ENCODE results near the gene FAM78A. TPM values are rescaled to one million over a fixed set of nuclear protein-coding genes. Genes with fewer than 3 reads are reported as not detected.

The FAM78A gene
- total and polyA plus RNA-seq, 2 of the 8 experiments (the other 6 are each of a cell fraction or from before 2014, with no cell fraction given): 3.1 TPM

DNA sequence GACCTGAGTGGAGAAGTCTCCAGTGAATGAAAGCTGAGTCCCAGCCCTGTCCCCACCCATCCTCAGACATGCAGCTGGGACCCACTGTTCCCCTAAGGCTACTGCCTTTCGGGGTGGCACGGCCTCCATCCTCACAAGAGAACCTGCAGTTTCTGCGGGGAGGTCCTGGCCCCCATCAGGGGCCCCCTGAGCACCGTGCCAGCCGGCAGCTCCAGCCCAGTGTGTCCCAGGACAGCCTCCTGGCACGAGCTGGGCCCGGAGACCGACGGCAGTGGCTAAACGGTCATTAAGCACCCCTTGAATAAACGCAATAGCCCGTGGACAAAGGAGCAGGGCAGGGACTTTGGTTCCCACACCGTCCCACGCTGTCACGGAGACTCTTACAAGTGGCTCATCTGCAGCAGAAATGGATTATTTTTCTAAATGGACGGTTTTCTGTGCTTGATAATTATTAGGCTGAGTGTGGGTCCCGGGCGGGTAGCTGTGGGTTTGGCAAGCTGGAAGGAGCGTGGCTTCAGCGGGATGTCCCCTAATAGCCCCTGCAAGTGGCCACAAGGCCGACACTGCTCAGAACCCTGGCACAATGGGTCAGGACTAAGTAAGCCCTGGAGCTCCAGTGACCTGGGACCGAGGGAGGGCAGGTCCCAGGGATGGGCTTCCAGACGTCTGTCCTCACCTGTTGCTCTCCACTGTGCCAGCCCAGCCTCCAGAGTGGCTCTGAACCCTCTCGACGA is 17.4 kb downstream of the FAM78A start:
- Histone ChIP-seq H3K4me2 (ENCODE audit: insufficient read depth in 1 of 2, low read depth in 2 of 2, low read length in 2 of 2) (no peak overlapping the region), H3K9me3 (ENCODE audit: insufficient read depth in 2 of 2, low read depth in 1 of 2, low read length in 1 of 2) (no peaks in the 10 kb centered on the region), H3K14ac (ENCODE audit: insufficient read length) (no peak overlapping the region), H2AK5ac (ENCODE audit: low read depth, low read length) (no peak overlapping the region), H3K9ac (replicated peaks in 1 of 4; ENCODE audit: extremely low read depth in 1 of 4, low read depth in 3 of 4, low read length in 3 of 4) (no peak overlapping the region), H3K4me1 (replicated peaks in 1 of 4; ENCODE audit: control insufficient read depth in 3 of 4, insufficient read depth in 4 of 4, low read length in 3 of 4) (peaks cover 0 to 9% (median 2%) of the 10 kb centered on the region in 4 experiments; a peak in 3 of 7 replicates), H2BK120ac (replicated peaks; ENCODE audit: low read depth, low read length) (no peak overlapping the region), H4K5ac (ENCODE audit: insufficient read length, low read depth, low read length) (no peak overlapping the region), H3K79me2 (ENCODE audit: control insufficient read depth in 1 of 2, insufficient read depth in 2 of 2, low read length in 2 of 2) (no peaks in the 10 kb centered on the region), H2BK20ac (ENCODE audit: low read length) (no peak overlapping the region), H4K8ac (ENCODE audit: extremely low read depth, insufficient read depth, low read length) (no peak overlapping the region), H2BK15ac (ENCODE audit: low read length) (no peak overlapping the region), H2BK5ac (ENCODE audit: low read depth, low read length) (no peak overlapping the region), H3K18ac (ENCODE audit: extremely low read depth, low read length) (no peak overlapping the region), H3K4ac (replicated peaks; ENCODE audit: insufficient read length, low read depth, low read length) (no peak overlapping the region), H4K91ac (replicated peaks; ENCODE audit: insufficient read length, low read length) (no peak overlapping the region), H3K36me3 (ENCODE audit: control insufficient read depth in 2 of 4, insufficient read depth in 4 of 4, low read length in 3 of 4) (no peaks in the 10 kb centered on the region), H3K56ac (replicated peaks; ENCODE audit: insufficient read length, low read depth, low read length) (no peak overlapping the region), H2BK12ac (ENCODE audit: low read depth, low read length) (no peak overlapping the region), H3K79me1 (ENCODE audit: low read depth, low read length) (no peaks in the 10 kb centered on the region), H4K20me1 (replicated peaks in 1 of 2; ENCODE audit: control insufficient read depth in 1 of 2, insufficient read depth in 2 of 2, low read length in 2 of 2) (peaks cover 0 to 2% of the 10 kb centered on the region in 2 experiments), H3K23me2 (ENCODE audit: low read depth, low read length) (no peaks in the 10 kb centered on the region), H3K27ac (ENCODE audit: low read depth, low read length) (no peak overlapping the region), H3K4me3 (ENCODE audit: extremely low read depth in 1 of 4, insufficient read depth in 2 of 4, low read depth in 3 of 4, low read length in 4 of 4) (no peak overlapping the region), H3K27me3 (replicated peaks in 1 of 4; ENCODE audit: control insufficient read depth in 3 of 4, extremely low read depth in 1 of 4, insufficient read depth in 3 of 4, low read length in 3 of 4) (no peaks in the 10 kb centered on the region), H3K23ac (ENCODE audit: insufficient read length) (no peak overlapping the region), H2AFZ (ENCODE audit: low read length) (no peak overlapping the region)
- FAIRE-seq (no peak), DNase-seq (ENCODE audit: low read depth in 1 of 2, low spot score in 2 of 2) (no peak)
- POLR2A ChIA-PET (ENCODE audit: partially characterized antibody): interaction anchor here (1.6 kb wide), 2 partner anchors 21 to 43 kb away, joined by 3 read pairs; no protein-coding TSS in a partner anchor
- CTCF ChIA-PET (ENCODE audit: partially characterized antibody): interaction anchor here (2.5 kb wide), 2 partner anchors 16 to 77 kb away, joined by 7 to 15 read pairs; no protein-coding TSS in a partner anchor
- 89% methylated on average over 25 of the region's 25 CpGs; no CpG with 5 or more reads in 1 of the 2 experiments for WGBS, 2 experiments (ENCODE audit: extremely low coverage in 1 of 2, insufficient coverage in 1 of 2, insufficient read length in 1 of 2, insufficient replicate concordance in 2 of 2, low coverage in 1 of 2, low lambda C conversion rate in 2 of 2, missing lambda C conversion rate in 1 of 2)
- TF ChIP-seq RXRA (IDR thresholded peaks at IDR 0.05; ENCODE audit: insufficient read depth, low read depth, low read length) (no peak), POLR2A (IDR thresholded peaks at IDR 0.05; ENCODE audit: control extremely low read depth in 1 of 2, low read depth in 2 of 2, low read length in 2 of 2) (no peak), CTBP2 (IDR thresholded peaks at IDR 0.05; ENCODE audit: borderline replicate concordance, insufficient read depth, insufficient read length, low read length) (no peak), CBX8 (IDR thresholded peaks at IDR 0.05; ENCODE audit: borderline replicate concordance, low read depth, low read length) (no peak), SUZ12 (IDR thresholded peaks at IDR 0.05; ENCODE audit: low read length) (no peak), ZNF274 (IDR thresholded peaks at IDR 0.05; ENCODE audit: borderline replicate concordance, extremely low read depth, low read length) (no peak), POLR2AphosphoS5 (IDR thresholded peaks at IDR 0.05; ENCODE audit: low read depth, low read length) (no peak), CREB1 (IDR thresholded peaks at IDR 0.05) (no peak), GABPA (IDR thresholded peaks at IDR 0.05; ENCODE audit: borderline replicate concordance, insufficient read depth, low read length) (no peak)
- TF ChIP-seq, protein P1, sequence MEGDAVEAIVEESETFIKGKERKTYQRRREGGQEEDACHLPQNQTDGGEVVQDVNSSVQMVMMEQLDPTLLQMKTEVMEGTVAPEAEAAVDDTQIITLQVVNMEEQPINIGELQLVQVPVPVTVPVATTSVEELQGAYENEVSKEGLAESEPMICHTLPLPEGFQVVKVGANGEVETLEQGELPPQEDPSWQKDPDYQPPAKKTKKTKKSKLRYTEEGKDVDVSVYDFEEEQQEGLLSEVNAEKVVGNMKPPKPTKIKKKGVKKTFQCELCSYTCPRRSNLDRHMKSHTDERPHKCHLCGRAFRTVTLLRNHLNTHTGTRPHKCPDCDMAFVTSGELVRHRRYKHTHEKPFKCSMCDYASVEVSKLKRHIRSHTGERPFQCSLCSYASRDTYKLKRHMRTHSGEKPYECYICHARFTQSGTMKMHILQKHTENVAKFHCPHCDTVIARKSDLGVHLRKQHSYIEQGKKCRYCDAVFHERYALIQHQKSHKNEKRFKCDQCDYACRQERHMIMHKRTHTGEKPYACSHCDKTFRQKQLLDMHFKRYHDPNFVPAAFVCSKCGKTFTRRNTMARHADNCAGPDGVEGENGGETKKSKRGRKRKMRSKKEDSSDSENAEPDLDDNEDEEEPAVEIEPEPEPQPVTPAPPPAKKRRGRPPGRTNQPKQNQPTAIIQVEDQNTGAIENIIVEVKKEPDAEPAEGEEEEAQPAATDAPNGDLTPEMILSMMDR (IDR thresholded peaks at IDR 0.05; ENCODE audit: control extremely low read depth in 1 of 3, insufficient read depth in 1 of 3, low read depth in 1 of 3, low read length in 3 of 3): no peak

Measured in H1 (cell line).